Measurements from ENCODE around the gene VIPR2.
"Not testable (repeated sequence)": the region's sequence is repeated elsewhere in the genome, so short reads cannot be mapped to it uniquely, and the experiment has no call there.

VIPR2 gene

DNA sequence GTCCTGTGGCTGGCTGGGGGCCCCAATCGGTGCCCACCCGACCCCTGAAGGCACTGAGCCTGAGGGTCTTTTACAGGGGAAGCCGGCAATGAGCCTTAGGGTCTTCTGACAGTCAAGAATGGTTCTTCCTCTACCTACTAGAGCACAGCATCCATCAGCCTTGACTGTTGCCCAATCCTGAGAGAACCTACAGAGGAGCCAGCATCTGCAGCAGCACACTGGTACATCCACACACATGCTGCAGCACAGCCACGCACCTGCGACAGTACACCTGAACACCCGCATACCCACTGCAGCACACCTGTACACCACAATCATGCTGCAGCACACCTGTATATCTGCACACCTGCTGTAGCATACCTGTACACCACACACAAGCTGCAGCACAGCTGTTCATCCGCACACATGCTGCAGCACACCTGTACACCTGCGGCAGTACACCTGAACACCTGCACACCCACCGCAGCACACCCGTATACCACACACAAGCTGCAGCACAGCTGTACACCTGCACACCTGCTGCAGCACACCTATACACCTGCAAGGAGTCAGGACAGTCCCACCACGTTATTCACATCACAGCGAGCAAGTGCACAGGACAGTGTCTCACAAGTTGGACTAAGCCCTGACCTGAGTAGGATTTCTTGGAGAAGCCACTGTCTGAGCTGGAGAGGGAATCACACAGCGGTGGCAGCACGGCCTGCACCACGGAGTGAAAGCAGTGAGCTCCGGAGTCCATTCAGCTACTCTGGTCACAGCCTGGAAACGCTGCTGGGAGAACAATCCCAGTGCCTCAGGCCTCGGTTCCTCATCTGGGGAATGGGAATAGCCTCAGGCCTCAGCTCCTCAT lies 56.4 kb downstream of the VIPR2 start:
- no peak for DNase-seq

DNA sequence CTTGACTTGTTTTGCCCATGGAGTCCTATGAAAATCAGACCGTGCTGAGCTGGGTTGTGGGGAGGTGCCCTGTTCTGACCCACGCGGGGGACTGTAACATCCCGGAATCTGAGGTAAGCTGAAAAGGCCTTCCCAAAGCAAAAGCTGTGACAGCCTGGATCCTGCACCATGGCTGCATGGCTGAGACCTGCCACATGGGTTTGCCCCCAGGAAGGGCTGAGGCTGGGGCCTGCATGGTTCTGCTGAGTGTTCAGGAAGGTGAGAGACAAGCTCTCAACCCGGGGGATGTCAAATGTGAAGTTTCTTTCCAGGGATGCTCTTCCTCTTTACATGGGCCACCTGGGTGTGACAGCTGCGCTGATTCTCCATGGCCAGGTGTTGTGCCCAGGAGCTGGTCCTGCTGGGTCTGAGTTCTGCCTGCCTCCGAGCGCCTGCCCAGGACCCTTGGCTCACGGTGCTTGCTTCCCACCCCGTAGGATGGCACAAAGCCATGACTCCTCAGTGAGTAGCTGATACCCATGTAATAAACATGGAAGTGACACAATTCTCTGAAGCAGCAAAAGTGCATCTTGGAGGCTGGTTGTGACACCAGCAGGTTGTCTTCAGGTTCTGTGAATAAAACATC lies 58.3 kb downstream of the VIPR2 start:
- no peak for DNase-seq

DNA sequence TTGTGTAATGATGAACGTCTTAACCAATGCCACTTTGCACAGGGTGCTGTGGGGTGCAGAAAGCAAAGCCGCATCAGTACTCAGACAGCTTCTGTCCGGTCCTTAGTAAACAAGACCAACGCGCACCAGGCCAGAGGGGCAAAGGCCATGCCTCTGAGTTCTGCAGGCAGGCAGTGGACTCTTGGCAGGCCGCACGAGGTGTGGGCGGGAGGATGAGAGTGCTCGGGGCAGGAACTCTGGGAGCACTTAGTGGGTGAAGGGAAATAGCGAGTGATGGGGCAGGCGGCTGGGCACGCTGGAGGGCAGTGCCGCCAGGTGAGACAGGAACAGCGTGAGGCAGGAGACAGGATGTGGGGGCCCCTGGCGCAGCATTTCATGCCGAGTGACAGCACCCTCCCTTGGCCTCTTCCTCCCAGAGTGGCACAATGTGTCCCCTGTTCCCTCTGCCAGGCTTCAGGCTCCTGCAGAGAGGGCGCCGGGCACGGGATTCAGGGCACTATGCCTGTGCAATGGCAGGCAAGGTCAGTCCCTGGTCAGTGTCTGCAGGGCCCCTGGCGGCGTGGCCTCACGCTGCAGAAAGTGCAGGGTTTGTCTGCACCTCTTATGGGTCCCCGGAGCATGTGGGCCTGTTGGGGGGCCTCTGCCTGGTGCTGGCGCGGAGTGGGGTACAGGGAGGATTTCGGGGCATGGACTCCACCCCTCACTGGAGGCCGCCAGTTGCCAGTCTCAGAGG lies 60.4 kb downstream of the VIPR2 start:
- DNase-seq: no peak

DNA sequence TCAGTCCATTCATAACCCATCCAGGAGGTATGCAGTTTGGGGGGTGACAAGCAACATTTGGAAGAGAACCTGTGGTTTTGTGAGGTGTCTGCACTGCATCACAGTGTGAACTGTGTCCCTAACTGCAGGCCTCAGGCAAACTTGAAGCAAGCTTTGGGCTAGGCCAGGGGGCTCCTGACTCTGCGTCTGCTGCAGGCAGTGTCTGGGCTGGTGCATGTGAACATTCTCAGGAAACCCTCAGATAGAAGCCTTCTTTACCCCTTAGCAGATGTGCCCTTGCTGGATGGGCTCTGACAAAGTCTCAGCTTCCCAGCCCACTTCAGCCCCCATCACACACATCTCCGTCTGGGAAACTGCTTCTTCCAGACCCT lies 61.0 kb downstream of the VIPR2 start:
- no peak for DNase-seq

DNA sequence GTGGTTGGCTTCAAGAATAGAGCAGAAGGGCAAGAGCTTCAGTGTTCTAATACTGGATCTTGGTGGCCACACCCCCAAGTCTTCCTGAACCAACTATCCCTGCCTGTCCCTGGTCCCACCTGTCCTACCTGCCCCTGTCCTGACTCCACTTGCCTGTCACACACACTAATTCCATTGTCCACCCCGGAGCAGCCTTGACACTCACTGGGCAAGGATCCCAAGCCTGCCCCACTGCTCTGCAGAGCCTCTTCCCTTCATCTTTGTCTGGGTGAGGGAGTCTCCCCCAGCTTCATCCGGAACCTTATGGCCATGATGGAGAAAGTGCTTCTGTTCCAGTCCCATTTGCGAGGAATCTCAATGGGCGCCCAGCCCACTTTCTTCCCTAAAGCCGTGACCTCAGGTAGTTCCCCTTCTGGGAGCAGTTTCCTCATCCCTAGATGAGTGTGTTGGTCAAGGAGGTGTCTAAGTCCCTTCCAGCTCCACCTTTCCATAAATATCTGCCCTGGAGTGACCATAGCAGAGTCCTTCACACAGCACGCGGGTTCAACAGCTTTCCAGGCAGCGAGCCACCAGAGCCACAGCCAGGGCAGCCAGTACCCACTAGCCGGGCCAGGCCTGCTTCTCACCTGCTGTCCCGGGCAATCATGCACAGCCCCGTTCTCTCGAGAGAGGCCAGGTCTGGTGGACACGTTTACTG lies 61.5 kb downstream of the VIPR2 start:
- no peak for DNase-seq

DNA sequence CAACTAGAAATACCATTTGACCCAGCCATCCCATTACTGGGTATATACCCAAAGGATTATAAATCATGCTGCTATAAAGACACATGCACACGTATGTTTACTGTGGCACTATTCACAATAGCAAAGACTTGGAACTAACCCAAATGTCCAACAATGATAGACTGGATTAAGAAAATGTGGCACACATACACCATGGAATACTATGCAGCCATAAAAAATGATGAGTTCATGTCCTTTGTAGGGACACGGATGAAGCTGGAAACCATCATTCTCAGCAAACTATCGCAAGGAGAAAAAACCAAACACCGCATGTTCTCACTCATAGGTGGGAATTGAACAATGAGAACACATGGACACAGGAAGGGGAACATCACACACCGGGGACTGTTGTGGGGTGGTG lies 62.6 kb downstream of the VIPR2 start:
- DNase-seq: not testable (repeated sequence)

DNA sequence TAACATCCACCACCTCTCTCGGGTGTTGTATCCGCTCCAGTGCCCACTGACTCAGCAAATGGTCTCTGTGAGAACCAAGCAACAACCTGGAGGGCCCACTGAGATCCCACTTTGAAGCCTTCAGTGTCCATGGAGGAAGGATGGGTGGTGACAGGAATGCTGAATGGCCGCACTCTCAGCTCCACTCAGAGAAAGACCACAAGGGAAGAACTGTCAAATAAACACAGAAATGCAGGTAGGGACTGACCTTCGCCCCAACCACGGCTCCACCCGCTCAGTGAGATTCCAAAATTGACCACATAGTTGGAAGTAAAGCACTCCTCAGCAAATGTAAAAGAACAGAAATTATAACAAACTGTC lies 65.8 kb downstream of the VIPR2 start:
- DNase-seq: no peak

DNA sequence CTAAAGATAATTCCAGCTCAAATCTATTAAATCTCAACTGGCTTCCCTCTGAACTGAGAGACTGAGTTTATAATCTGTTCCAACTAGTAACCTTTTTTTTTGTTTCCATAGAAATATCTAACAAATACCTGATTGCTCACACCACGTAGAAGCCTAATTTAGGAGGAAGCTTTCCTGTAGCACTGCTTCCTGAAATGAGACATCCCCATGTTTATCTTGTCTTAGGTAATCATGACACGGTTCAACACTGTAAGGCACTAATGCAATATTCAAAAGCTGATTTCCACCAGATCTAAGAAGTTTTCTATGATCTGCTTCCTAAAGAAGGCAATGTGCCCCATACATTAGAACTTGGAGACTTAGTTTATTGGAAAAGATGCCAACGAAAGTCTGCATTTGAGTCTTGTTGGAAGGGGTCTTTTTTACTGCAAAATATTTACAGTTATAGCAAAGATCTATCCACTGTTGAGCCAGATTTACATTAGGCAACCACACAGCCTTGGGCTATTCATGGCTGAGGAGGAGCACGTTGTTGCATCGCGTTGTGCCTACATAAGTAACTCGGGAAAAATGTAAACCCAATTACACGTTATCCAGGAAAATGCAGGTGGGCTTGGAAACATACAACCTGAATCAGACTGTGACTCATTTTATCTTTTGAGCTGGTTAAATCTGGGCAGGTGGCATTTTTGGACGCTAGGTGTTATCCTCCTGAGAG lies 66.3 kb downstream of the VIPR2 start:
- DNase-seq: no peak

DNA sequence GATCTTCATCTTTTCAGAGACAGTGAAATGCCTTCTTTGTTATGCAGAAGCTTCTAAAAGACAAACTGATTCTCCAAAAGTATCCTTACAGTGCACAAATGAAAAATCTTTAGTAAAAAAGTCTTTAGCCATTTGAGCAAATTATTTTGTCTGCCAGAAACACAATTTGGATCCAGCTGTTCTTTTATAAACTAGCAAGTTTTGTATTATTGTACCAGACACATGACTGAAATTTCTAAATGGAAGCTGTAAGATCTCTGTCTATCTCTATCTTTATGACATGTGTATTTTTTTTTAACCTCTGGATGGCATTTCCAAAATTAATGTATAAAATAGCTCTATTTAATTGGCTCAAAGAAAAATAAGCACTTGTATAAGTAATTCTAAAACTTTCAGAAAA lies 68.3 kb downstream of the VIPR2 start:
- DNase-seq: no peak

DNA sequence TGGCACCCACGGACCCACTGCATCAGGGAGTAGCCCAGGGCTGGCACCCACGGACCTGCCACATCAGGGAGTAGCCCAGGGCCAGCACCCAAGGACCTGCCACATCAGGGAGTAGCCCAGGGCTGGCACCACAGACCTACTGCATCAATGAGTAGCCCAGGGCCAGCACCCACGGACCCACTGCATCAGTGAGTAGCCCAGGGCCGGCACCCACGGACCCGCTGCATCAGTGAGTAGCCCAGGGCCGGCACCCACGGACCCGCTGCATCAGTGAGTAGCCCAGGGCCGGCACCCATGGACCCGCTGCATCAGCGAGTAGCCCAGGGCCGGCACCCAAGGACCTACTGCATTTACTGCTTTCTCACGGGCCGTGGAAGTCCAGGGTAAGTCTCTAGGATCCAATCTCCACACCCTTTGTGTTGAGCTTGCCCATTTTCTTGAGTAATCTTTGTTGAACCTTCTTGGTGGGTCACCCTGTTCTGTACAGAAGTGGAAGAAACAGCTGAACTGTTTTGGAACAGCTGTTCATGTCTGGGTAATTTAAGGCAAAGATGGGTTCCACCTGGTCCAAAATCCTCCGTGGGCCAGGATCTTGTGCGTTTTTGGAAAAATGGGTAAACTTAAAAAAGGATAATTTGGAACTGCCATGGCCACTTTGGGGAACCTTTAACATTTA lies 69.0 kb downstream of the VIPR2 start:
- no peak for DNase-seq

DNA sequence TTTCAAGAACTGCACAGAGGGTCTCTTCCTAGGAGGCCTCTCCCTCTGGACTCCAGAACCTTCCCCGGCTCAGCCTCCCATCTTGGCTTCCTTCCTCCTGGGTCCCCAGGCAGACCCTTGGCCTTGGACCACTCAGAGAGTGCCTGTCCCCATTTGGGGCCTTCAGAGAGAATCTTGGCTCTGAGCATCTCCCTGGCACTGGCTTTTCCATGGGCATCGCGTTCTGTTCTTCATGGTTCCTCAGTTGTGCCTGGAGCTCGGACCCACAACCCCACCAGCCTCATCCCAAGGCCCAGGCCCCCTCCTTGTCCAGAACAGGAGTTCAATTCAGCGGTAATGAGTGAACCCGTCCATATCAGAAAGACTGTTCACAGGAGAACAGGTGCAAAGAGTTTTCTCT lies 73.4 kb downstream of the VIPR2 start:
- DNase-seq: no peak

DNA sequence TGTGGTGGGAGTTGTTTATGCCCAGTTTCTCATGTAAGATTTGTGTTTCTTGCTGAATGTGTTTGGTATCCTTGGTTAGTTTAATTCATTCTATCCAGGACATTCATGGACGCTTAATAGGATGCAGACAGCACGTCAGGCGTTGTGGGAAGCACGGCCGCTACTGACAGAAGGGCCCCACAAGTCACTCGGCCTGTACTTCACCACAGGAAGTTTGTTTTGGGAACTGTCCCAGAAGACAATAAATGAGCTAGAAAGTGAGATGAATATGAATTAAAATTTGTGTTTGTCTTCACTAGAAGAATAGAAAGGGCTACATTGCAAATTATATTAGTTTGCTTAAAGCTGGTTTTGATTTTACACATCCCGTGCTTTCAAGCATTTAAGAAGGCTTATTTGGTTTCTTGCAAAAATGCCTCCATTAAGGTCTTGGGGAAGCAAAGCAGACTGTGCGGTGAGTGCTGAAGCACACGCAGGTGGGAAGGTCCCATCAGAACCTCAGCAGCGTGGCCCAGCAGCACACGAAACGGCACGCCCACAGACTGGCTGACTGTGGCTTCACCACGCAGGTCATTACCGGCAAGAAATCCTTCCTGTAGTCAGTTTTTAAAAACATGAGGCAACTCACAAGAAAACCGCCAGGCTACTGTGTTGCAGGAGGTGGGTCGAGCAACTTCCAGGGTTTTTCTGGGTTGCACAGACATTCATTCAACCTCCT lies 74.1 kb downstream of the VIPR2 start:
- no peak for DNase-seq

DNA sequence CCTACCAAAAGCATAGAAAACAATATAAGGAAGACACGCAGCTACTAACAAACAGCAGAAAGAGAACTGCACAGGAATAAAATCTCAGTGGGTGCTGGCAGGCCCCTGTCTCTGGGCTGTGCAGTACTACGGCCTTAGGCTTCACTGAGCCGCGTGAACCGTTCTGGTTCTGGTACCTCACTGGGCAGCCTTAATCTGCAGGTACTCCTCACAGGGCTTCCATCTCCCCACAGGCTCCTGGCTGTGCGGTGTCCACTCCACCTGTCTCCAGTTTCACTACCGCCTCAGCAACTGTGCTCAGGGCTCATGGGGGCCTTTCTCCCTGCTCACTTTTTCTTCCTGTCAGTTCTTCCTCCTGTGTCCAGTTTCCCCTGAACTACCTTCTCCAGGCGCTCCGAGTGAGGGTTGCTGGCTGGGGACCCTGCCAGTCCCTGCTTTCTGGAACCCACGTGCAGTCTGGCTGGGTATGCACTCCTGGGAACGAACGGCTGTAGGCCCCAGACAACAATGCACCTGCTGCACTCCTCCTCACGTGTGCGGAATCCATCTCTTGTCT lies 75.7 kb downstream of the VIPR2 start:
- no peak for DNase-seq

DNA sequence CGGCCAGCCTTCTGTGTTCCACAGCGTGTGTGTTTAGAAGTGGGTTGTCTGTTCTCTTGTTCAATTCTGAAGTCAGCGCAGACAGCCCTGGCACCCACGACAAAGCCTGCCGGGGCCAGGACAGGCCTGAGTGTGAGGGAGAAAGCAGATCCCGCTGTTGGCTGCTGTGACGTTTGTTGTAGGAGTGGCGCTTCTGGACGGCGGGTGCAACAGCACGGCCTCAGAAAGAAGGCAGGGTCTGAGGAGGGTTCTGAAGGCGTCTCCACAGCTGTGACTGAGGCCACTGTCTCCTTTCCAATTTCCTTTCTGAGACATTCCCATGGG lies 76.2 kb downstream of the VIPR2 start:
- DNase-seq: no peak

DNA sequence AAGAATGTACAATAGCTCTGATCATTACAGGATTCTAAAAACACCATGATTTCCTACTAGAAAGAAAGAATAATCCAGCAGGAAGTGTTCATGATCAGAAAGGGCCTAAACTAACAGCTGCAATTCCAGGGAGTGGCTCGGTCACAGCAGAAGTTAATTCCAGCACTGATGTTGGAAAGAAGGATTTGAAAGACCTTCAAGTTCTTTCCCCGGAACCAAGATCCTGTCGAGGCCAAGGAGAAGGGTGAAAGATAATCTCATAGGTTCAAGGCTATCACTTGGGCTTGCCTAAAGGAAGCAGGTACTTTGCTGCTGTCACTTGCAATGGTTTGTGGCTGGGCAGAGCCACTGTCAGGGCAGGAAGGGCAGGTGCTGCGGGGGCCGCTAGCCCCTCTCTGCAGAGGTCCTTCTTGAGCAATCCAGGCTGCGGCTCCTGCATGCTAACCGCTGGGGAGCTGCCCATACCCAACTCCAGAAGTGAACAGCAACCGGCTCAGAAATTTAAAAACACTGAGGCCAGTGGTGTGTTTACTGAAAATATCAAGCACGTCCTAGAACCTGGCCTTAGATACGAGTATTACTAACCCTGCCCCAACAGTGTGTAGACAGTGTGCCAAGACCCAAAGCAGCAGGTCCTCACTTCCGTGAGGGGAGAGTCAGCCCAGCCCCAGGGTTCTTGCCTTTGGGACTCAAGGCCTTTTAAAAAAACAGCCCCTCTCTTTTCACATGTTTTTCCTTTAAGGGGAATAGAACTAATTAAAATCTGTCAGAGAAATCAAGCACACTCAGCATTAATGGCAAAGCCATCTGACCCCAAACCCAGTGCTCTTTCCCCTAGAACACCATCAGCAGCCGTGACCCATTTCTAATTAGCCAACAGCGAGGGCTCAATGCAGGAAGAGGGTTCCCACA lies 76.8 kb downstream of the VIPR2 start:
- DNase-seq: no peak

DNA sequence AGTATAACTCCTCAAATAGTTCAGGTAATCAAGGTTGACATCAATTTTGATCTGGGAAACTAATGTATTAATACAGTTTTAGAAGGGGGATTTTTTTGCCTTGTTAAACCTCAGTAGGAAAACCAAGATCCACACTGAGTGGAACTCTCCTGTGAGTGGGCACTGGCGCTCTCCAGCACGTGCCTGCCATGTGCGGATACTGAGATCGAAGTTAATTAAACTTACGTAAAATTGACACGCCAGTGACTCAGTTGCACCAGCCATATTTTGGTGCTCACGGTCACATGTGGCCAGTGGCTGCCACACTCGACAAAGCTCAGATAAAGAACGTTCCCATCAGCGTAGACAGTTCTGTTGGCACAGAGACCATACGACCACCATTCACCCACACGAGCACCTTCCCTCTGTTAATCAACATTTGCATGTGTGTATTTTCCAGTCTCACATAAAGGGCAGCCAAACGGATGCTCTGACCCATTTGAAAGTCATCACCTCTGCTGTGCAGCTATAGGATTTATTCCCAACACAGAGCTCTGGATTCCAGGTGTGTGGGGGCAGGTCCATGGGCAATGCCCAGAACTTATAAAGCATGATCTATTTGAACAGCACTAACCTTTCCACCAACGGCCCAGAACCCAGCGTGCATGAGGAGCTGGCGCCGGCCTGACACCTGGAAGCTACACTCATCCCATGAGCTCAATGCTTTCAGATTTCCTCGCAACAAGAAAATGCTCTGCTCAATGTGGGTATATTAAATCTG lies 77.7 kb downstream of the VIPR2 start:
- no peak for DNase-seq

DNA sequence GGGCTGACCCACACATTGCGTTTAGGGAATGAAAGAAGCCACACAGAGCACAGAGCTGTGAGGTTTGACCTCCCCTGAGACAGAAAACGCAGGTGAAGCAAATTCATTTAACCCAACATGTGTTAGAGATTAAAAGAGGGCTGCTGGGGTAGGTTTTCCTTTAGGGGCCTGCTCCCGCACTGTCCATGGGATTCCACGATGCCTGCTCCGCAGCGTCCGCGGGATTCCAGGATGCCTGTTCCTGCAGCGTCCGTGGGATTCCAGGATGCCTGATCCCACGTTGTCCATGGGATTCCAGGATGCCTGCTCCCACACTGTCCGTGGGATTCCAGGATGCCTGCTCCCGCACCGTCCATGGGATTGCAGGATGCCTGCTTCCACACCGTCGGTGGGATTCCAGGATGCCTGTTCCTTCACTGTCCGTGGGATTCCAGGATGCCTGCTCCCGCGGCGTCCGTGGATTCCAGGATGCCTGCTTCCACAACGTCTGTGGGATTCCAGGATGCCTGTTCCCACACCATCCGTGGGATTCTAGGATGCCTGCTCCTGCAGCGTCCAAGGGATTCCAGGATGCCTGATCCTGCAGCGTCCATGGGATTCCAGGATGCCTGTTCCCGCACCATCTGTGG lies 78.7 kb downstream of the VIPR2 start:
- no peak for DNase-seq

DNA sequence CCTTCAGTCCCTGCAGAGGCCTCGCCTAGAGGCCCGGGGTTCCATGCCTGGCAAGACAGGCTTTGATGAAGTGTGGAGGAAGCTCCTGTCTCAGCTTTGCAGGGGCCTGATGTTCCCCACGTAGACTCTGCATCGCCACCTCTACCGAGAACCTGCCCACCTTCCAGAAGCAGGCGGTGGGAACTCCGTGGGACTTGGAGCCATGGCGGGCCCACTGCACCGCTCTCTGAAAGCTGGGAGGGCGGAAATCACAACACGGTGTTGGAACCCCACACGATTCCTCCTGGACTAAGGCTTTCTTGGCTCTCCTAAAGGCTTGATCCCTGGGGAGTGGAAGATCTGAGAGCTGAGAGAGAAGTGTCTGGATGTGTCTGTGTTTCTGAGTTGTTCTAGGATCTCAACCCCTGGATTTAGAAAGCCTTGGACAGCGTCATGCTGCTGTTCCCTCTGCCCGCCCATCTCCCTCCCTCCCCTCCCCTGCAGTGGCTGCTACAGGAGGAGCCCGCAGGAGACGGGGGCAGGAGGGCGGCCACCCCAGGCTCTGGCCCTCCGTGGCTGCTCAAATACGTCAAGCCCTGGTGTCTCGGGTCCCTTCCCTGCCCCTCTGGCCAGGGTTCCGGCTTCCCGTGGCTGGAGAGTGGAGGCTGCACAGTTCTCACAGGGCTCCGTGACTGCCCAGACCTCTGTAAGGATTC lies 79.7 kb downstream of the VIPR2 start:
- DNase-seq: no peak

Measured in EL (cell line).